ENCODE results near the gene CCAR1.

DNA sequence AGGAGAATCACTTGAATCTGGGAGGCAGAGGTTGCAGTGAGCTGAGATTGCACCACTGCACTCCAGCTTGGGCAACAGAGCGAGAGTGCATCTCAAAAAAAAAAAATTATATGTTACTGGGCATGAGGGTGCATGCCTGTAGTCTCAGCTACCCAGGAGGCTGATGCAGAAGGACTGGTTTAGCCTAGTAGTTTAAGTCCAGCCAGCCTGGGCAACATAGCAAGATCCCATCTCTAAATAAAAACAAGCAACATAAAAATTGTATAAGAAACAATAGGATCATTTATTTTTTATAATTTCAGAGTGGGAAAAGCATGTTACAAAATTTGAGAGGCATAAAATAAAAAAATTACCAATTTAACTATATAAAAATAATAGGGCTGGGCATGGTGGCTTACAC is 15.5 kb upstream of the CCAR1 start:
- TF ChIP-seq, protein P1, sequence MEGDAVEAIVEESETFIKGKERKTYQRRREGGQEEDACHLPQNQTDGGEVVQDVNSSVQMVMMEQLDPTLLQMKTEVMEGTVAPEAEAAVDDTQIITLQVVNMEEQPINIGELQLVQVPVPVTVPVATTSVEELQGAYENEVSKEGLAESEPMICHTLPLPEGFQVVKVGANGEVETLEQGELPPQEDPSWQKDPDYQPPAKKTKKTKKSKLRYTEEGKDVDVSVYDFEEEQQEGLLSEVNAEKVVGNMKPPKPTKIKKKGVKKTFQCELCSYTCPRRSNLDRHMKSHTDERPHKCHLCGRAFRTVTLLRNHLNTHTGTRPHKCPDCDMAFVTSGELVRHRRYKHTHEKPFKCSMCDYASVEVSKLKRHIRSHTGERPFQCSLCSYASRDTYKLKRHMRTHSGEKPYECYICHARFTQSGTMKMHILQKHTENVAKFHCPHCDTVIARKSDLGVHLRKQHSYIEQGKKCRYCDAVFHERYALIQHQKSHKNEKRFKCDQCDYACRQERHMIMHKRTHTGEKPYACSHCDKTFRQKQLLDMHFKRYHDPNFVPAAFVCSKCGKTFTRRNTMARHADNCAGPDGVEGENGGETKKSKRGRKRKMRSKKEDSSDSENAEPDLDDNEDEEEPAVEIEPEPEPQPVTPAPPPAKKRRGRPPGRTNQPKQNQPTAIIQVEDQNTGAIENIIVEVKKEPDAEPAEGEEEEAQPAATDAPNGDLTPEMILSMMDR (IDR thresholded peaks at IDR 0.05; ENCODE audit: low read depth, low read length, poor library complexity, severe bottlenecking) = no peak
- no peak for TF ChIP-seq EZH2phosphoT487 (IDR thresholded peaks at IDR 0.05; ENCODE audit: borderline replicate concordance, low read length)
